K562 (cell line): ENCODE results near the gene MSI1. TPM values are rescaled to one million over a fixed set of nuclear protein-coding genes. Genes with fewer than 3 reads are reported as not detected.

Source experiments
- COPS2 ChIP-seq: fragments of 450-650 bp; conservative IDR thresholded peaks from 2 replicates; pipeline ENCODE4 v1.6.1; 2016; ENCODE audit warnings: mild to moderate bottlenecking, moderate library complexity
- GTF2E2 ChIP-seq: fragments of 200-800 bp; sonication (Bioruptor generic); IDR thresholded peaks from 2 replicates; pipeline ENCODE4 v1.6.1; 2016; ENCODE audit warnings: missing genetic modification characterization, missing compliant biosample characterization
- PHB2 ChIP-seq: fragments of 450-650 bp; IDR thresholded peaks from 2 replicates; pipeline ENCODE4 v1.6.1; 2017; ENCODE audit warnings: low read depth
- RBM25 ChIP-seq: fragments of 200-400 bp; formaldehyde crosslinking; IDR thresholded peaks from 2 replicates; pipeline ENCODE4 v1.6.1; 2018; ENCODE audit warnings: low read length, low read depth, moderate library complexity; ENCODE audit not compliant: severe bottlenecking
- SMAD2 ChIP-seq: fragments of 150-350 bp; IDR thresholded peaks from 2 replicates; pipeline ENCODE4 v1.6.1; 2014; ENCODE audit warnings: low read depth, mild to moderate bottlenecking, low read length
- ZEB2 ChIP-seq: fragments of 450-650 bp; IDR thresholded peaks from 2 replicates; pipeline ENCODE4 v1.6.1; 2016
- polyA plus RNA-seq, 8 experiments: library from polyadenylated mRNA; depleted of rRNA in 4 of 8; stranded (reverse) in 5 of 8; unstranded in 3 of 8; fragments of >200 nt; fragmentation: Nextera tagmentation in 2 of 8; fragmentation: Illumina TruSeq in 1 of 8; extraction: Ambion mirVana in 2 of 8; extraction: Trizol in 1 of 8; gene quantifications; 2 replicates each; pipeline versions ENCODE4 v1.2.1 to v1.2.3, GENCODE V29; 2011 to 2014; ENCODE audit warnings: inconsistent platforms in 1 of 8, missing spikeins in 1 of 8
- total RNA-seq, 7 experiments: library from RNA; depleted of rRNA in 6 of 7; stranded (reverse); fragments of >200 nt in 6 of 7; fragmentation: Illumina TruSeq in 2 of 7; extraction: Trizol in 2 of 7; gene quantifications; 2 replicates each; pipeline versions ENCODE4 v1.2.1 to v1.2.3, GENCODE V29; 2011 to 2021; ENCODE audit warnings: low replicate concordance in 1 of 7
- TF ChIP-seq, protein P1 (sequence below): fragments of 250-450 bp; sonication (Bioruptor Pico); IDR thresholded peaks from 2 replicates; pipeline ENCODE4 v1.8.0; 2021; ENCODE audit warnings: moderate library complexity, mild to moderate bottlenecking, inconsistent platforms
- TF ChIP-seq, protein P2 (sequence below): fragments of 200-800 bp; sonication (Bioruptor generic); IDR thresholded peaks from 2 replicates; pipeline ENCODE4 v1.6.1; 2017; ENCODE audit warnings: missing genetic modification characterization, missing compliant biosample characterization
- TF ChIP-seq, protein P3 (sequence below): sonication (generic); formaldehyde crosslinking; IDR thresholded peaks from 2 replicates; pipeline ENCODE4 v1.8.0; 2022; ENCODE audit warnings: mild to moderate bottlenecking, missing genetic modification reagents

Gene MSI1
- total and polyA plus RNA-seq, 9 of the 15 experiments (the other 6 are each of a cell fraction or from before 2014, with no cell fraction given) = 0.16 TPM; not detected in 8

DNA sequence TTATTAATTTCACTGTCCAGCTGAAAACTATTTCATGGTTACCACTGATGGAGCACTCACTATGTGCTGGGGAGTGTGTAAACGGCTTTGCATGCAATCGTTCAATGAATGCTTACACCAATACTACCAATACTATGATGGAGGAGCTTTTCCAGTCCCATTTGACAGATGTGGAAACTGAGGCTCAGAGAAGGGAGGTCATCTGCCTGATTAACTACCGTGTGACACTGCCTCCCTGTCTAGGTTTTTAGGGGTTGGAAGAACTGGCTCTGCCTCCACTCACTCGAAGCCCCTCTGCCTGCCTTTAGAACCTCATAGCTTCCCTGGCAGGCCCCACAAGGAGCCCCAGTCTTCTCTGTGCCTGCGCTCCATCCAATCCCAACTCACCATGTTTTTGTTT is 11.9 kb downstream of the MSI1 start (continued):
- TF ChIP-seq, protein P1, sequence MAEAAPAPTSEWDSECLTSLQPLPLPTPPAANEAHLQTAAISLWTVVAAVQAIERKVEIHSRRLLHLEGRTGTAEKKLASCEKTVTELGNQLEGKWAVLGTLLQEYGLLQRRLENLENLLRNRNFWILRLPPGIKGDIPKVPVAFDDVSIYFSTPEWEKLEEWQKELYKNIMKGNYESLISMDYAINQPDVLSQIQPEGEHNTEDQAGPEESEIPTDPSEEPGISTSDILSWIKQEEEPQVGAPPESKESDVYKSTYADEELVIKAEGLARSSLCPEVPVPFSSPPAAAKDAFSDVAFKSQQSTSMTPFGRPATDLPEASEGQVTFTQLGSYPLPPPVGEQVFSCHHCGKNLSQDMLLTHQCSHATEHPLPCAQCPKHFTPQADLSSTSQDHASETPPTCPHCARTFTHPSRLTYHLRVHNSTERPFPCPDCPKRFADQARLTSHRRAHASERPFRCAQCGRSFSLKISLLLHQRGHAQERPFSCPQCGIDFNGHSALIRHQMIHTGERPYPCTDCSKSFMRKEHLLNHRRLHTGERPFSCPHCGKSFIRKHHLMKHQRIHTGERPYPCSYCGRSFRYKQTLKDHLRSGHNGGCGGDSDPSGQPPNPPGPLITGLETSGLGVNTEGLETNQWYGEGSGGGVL (CRISPR knock-in tag) = no peak
- no peak for TF ChIP-seq SMAD2
- peak; percentile 77 for TF ChIP-seq RBM25
- TF ChIP-seq, protein P2, sequence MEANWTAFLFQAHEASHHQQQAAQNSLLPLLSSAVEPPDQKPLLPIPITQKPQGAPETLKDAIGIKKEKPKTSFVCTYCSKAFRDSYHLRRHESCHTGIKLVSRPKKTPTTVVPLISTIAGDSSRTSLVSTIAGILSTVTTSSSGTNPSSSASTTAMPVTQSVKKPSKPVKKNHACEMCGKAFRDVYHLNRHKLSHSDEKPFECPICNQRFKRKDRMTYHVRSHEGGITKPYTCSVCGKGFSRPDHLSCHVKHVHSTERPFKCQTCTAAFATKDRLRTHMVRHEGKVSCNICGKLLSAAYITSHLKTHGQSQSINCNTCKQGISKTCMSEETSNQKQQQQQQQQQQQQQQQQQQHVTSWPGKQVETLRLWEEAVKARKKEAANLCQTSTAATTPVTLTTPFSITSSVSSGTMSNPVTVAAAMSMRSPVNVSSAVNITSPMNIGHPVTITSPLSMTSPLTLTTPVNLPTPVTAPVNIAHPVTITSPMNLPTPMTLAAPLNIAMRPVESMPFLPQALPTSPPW (CRISPR knock-in tag) = no peak
- no peak for TF ChIP-seq ZEB2
- no peak for TF ChIP-seq COPS2
- TF ChIP-seq, protein P3, sequence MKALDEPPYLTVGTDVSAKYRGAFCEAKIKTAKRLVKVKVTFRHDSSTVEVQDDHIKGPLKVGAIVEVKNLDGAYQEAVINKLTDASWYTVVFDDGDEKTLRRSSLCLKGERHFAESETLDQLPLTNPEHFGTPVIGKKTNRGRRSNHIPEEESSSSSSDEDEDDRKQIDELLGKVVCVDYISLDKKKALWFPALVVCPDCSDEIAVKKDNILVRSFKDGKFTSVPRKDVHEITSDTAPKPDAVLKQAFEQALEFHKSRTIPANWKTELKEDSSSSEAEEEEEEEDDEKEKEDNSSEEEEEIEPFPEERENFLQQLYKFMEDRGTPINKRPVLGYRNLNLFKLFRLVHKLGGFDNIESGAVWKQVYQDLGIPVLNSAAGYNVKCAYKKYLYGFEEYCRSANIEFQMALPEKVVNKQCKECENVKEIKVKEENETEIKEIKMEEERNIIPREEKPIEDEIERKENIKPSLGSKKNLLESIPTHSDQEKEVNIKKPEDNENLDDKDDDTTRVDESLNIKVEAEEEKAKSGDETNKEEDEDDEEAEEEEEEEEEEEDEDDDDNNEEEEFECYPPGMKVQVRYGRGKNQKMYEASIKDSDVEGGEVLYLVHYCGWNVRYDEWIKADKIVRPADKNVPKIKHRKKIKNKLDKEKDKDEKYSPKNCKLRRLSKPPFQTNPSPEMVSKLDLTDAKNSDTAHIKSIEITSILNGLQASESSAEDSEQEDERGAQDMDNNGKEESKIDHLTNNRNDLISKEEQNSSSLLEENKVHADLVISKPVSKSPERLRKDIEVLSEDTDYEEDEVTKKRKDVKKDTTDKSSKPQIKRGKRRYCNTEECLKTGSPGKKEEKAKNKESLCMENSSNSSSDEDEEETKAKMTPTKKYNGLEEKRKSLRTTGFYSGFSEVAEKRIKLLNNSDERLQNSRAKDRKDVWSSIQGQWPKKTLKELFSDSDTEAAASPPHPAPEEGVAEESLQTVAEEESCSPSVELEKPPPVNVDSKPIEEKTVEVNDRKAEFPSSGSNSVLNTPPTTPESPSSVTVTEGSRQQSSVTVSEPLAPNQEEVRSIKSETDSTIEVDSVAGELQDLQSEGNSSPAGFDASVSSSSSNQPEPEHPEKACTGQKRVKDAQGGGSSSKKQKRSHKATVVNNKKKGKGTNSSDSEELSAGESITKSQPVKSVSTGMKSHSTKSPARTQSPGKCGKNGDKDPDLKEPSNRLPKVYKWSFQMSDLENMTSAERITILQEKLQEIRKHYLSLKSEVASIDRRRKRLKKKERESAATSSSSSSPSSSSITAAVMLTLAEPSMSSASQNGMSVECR (CRISPR knock-in tag) = 0 out of 2 replicates have a peak, but pooled peaks have one; percentile 7
- no peak for TF ChIP-seq PHB2
- 0 out of 2 replicates have a peak, but pooled peaks have one; percentile 29 for TF ChIP-seq GTF2E2 (tag)
